ENCODE data around the gene RPGRIP1.

The RPGRIP1 gene

GRCh38 chr14:21279783-21280182 lies at the start of gene RPGRIP1:
RPGRIP1 (plus strand) TSS chr14:21280083; CDS start chr14:21287977, 7,894 bp downstream.
- H3K4me1 ChIP-seq (ENCODE audit: insufficient read depth, low read length) = no peaks in the 10 kb centered on the region
- no peaks in the 10 kb centered on the region for H3K9me3 ChIP-seq (ENCODE audit: control insufficient read depth, insufficient read depth, low read length)
- no peak within 1 kb of the TSS for H3K9ac ChIP-seq (ENCODE audit: low read depth, low read length)
- H3K36me3 ChIP-seq (ENCODE audit: insufficient read depth, low read length) = no peaks in the 10 kb centered on the region

- Histone ChIP-seq H3K36me3 (ENCODE audit: insufficient read depth, low read length) (peaks cover 46% of the 10 kb centered on the region), H3K4me1 (ENCODE audit: insufficient read depth, low read length) (no peaks in the 10 kb centered on the region; the same call in 1 of the 2 replicates), H3K9ac (ENCODE audit: low read depth, low read length) (no peak overlapping the region), H3K9me3 (ENCODE audit: control insufficient read depth, insufficient read depth, low read length) (no peaks in the 10 kb centered on the region)
These were observed 48.7 kb upstream of the RPGRIP1 start for GRCh38 chr14:21231020-21231652.

- Histone ChIP-seq H3K9ac (ENCODE audit: low read depth, low read length) (no peak overlapping the region), H3K4me1 (ENCODE audit: insufficient read depth, low read length) (no peaks in the 10 kb centered on the region; the same call in 1 of the 2 replicates), H3K36me3 (ENCODE audit: insufficient read depth, low read length) (peaks cover 34% of the 10 kb centered on the region), H3K9me3 (ENCODE audit: control insufficient read depth, insufficient read depth, low read length) (no peaks in the 10 kb centered on the region)
These were observed 46.3 kb upstream of the RPGRIP1 start for GRCh38 chr14:21233457-21234076.

- H3K9ac ChIP-seq (ENCODE audit: low read depth, low read length) = no peak overlapping the region
- peaks cover 34% of the 10 kb centered on the region for H3K36me3 ChIP-seq (ENCODE audit: insufficient read depth, low read length)
- H3K4me1 ChIP-seq (ENCODE audit: insufficient read depth, low read length) = no peaks in the 10 kb centered on the region; the same call in none of the 2 replicates
- H3K9me3 ChIP-seq (ENCODE audit: control insufficient read depth, insufficient read depth, low read length) = no peaks in the 10 kb centered on the region
These were observed 45.8 kb upstream of the RPGRIP1 start for GRCh38 chr14:21234112-21234511.

- H3K4me1 ChIP-seq (ENCODE audit: insufficient read depth, low read length) = no peaks in the 10 kb centered on the region; the same call in none of the 2 replicates
- H3K9ac ChIP-seq (ENCODE audit: low read depth, low read length) = no peak overlapping the region
- peaks cover 11% of the 10 kb centered on the region for H3K36me3 ChIP-seq (ENCODE audit: insufficient read depth, low read length)
- H3K9me3 ChIP-seq (ENCODE audit: control insufficient read depth, insufficient read depth, low read length) = no peaks in the 10 kb centered on the region
These were observed 42.7 kb upstream of the RPGRIP1 start for GRCh38 chr14:21236948-21237797.

- peaks cover 5% of the 10 kb centered on the region; the same call in 1 of the 2 replicates for H3K36me3 ChIP-seq (ENCODE audit: insufficient read depth, low read length)
- H3K4me1 ChIP-seq (ENCODE audit: insufficient read depth, low read length) = no peaks in the 10 kb centered on the region; the same call in none of the 2 replicates
These were observed 40.9 kb upstream of the RPGRIP1 start for GRCh38 chr14:21238823-21239518.

GRCh38 chr14:21240417-21240816 lies 39.5 kb upstream of the RPGRIP1 start:
- Histone ChIP-seq H3K9ac (ENCODE audit: low read depth, low read length) (no peak overlapping the region), H3K9me3 (ENCODE audit: control insufficient read depth, insufficient read depth, low read length) (no peaks in the 10 kb centered on the region), H3K36me3 (ENCODE audit: insufficient read depth, low read length) (peaks cover 12% of the 10 kb centered on the region; the same call in 1 of the 2 replicates), H3K4me1 (ENCODE audit: insufficient read depth, low read length) (no peaks in the 10 kb centered on the region; the same call in none of the 2 replicates)

More at GRCh38 chr14:21238823-21239518, 40.9 kb upstream of the RPGRIP1 start:
- H3K9ac ChIP-seq (ENCODE audit: low read depth, low read length) = no peak overlapping the region
- H3K9me3 ChIP-seq (ENCODE audit: control insufficient read depth, insufficient read depth, low read length) = no peaks in the 10 kb centered on the region

GRCh38 chr14:21241218-21241819 lies 38.6 kb upstream of the RPGRIP1 start:
- Histone ChIP-seq H3K9me3 (ENCODE audit: control insufficient read depth, insufficient read depth, low read length) (no peaks in the 10 kb centered on the region), H3K36me3 (ENCODE audit: insufficient read depth, low read length) (peaks cover 19% of the 10 kb centered on the region), H3K9ac (ENCODE audit: low read depth, low read length) (no peak overlapping the region), H3K4me1 (ENCODE audit: insufficient read depth, low read length) (no peaks in the 10 kb centered on the region; the same call in none of the 2 replicates)

GRCh38 chr14:21244544-21244943 lies 35.3 kb upstream of the RPGRIP1 start:
- H3K36me3 ChIP-seq (ENCODE audit: insufficient read depth, low read length) = peaks cover 26% of the 10 kb centered on the region
- H3K4me1 ChIP-seq (ENCODE audit: insufficient read depth, low read length) = no peaks in the 10 kb centered on the region

GRCh38 chr14:21245813-21246212 lies 34.1 kb upstream of the RPGRIP1 start:
- H3K9ac ChIP-seq (ENCODE audit: low read depth, low read length) = no peak overlapping the region
- H3K4me1 ChIP-seq (ENCODE audit: insufficient read depth, low read length) = no peaks in the 10 kb centered on the region
- peaks cover 34% of the 10 kb centered on the region for H3K36me3 ChIP-seq (ENCODE audit: insufficient read depth, low read length)
- no peaks in the 10 kb centered on the region for H3K9me3 ChIP-seq (ENCODE audit: control insufficient read depth, insufficient read depth, low read length)

More at GRCh38 chr14:21244544-21244943, 35.3 kb upstream of the RPGRIP1 start:
- H3K9me3 ChIP-seq (ENCODE audit: control insufficient read depth, insufficient read depth, low read length) = no peaks in the 10 kb centered on the region
- no peak overlapping the region for H3K9ac ChIP-seq (ENCODE audit: low read depth, low read length)

GRCh38 chr14:21248338-21248737 lies 31.5 kb upstream of the RPGRIP1 start:
- Histone ChIP-seq H3K9me3 (ENCODE audit: control insufficient read depth, insufficient read depth, low read length) (no peaks in the 10 kb centered on the region), H3K36me3 (ENCODE audit: insufficient read depth, low read length) (peaks cover 42% of the 10 kb centered on the region), H3K9ac (ENCODE audit: low read depth, low read length) (no peak overlapping the region), H3K4me1 (ENCODE audit: insufficient read depth, low read length) (no peaks in the 10 kb centered on the region)

GRCh38 chr14:21248739-21249411 lies 31.0 kb upstream of the RPGRIP1 start:
- H3K9ac ChIP-seq (ENCODE audit: low read depth, low read length) = no peak overlapping the region
- no peaks in the 10 kb centered on the region for H3K9me3 ChIP-seq (ENCODE audit: control insufficient read depth, insufficient read depth, low read length)
- no peaks in the 10 kb centered on the region for H3K4me1 ChIP-seq (ENCODE audit: insufficient read depth, low read length)
- H3K36me3 ChIP-seq (ENCODE audit: insufficient read depth, low read length) = peaks cover 42% of the 10 kb centered on the region

GRCh38 chr14:21251215-21251614 lies 28.7 kb upstream of the RPGRIP1 start:
- Histone ChIP-seq H3K4me1 (ENCODE audit: insufficient read depth, low read length) (no peaks in the 10 kb centered on the region), H3K9ac (ENCODE audit: low read depth, low read length) (no peak overlapping the region), H3K9me3 (ENCODE audit: control insufficient read depth, insufficient read depth, low read length) (no peaks in the 10 kb centered on the region), H3K36me3 (ENCODE audit: insufficient read depth, low read length) (peaks cover 37% of the 10 kb centered on the region)

Measured in ES-I3 (cell line).